Measurements from ENCODE around the gene ZNF385A. TPM values are rescaled to one million over a fixed set of nuclear protein-coding genes. Genes with fewer than 3 reads are reported as not detected.

The ZNF385A gene
- total and polyA plus RNA-seq, 2 of the 8 experiments (the other 6 are each of a cell fraction or from before 2014, with no cell fraction given), result 5.2 to 14.3 TPM

DNA sequence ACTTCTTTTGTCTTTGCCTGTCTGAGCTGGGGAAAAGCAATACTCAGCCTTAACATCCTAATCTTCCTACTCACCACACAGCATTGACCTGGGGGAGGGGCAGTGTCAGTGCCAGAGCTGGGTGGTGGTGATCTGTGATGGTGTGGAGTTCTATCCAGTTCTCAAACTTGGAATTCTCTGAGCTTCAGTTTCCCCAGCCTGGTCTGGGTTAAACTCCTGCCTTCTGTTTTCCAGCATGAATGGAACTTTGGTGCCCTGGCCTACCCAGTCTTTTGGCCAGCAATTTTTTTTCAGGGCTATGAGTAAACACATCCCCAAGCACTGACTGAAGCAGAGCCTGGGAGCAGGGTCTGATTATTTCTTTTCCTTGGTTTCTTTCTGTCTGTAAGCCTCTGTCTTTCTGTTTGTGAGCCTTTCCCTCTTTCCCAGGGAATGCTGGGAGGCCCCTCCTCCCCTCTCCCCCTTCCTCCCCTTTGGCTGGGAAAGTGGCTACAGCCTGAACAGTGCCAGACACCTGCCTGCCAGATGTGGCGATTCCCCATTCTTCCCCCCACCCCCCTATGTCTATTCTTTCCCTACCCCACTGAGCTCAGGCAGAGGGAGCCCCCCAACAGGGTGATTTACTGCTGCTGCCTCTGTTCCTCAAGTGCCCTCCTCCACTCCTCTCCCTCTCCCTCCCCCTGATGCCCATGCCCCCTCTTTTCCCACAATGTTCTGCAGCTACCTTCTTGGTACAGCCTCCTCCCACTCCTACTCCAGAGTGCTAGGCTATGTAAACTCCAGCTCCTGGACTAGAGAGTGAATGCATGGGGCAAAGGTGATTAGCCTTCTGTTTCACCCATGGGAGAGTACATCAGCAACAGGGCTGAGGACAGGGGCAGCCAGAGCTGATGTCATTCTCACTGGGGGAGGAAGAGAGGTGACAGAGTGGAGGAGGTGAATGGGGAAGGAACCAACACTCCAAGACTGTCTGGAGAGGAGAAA, 31.4 kb downstream of the ZNF385A start:
- Histone ChIP-seq H3K4me2 (ENCODE audit: insufficient read depth in 1 of 2, low read depth in 2 of 2, low read length in 2 of 2) (peak overlapping the region; percentile 80 to 98), H2BK15ac (ENCODE audit: low read length) (peak overlapping the region; percentile 95), H3K23ac (ENCODE audit: insufficient read length) (no peak overlapping the region), H3K56ac (replicated peaks; ENCODE audit: insufficient read length, low read depth, low read length) (no peak overlapping the region), H4K20me1 (replicated peaks in 1 of 2; ENCODE audit: control insufficient read depth in 1 of 2, insufficient read depth in 2 of 2, low read length in 2 of 2) (no peaks in the 10 kb centered on the region), H3K4ac (replicated peaks; ENCODE audit: insufficient read length, low read depth, low read length) (no peak overlapping the region), H2BK12ac (ENCODE audit: low read depth, low read length) (peak overlapping the region; percentile 12; the same call in 1 of the 2 replicates), H3K4me1 (replicated peaks in 1 of 4; ENCODE audit: control insufficient read depth in 3 of 4, insufficient read depth in 4 of 4, low read length in 3 of 4) (peaks cover 34 to 75% (median 36%) of the 10 kb centered on the region in 4 experiments), H3K4me3 (ENCODE audit: extremely low read depth in 1 of 4, insufficient read depth in 2 of 4, low read depth in 3 of 4, low read length in 4 of 4) (peak overlapping the region in 2 of 4 experiments; percentile 17 to 64; a peak in 3 of 8 replicates), H2BK5ac (ENCODE audit: low read depth, low read length) (peak overlapping the region; percentile 62), H2AK5ac (ENCODE audit: low read depth, low read length) (peak overlapping the region; percentile 87; the same call in 1 of the 2 replicates), H2BK20ac (ENCODE audit: low read length) (peak overlapping the region; percentile 50; the same call in 1 of the 2 replicates), H3K14ac (ENCODE audit: insufficient read length) (no peak overlapping the region), H3K23me2 (ENCODE audit: low read depth, low read length) (peaks cover 7% of the 10 kb centered on the region), H3K79me1 (ENCODE audit: low read depth, low read length) (no peaks in the 10 kb centered on the region), H3K18ac (ENCODE audit: extremely low read depth, low read length) (peak overlapping the region; percentile 55), H3K27ac (ENCODE audit: low read depth, low read length) (peak overlapping the region; percentile 50; the same call in 1 of the 2 replicates), H3K79me2 (ENCODE audit: control insufficient read depth in 1 of 2, insufficient read depth in 2 of 2, low read length in 2 of 2) (no peaks in the 10 kb centered on the region), H2BK120ac (replicated peaks; ENCODE audit: low read depth, low read length) (peak overlapping the region; percentile 52), H2AFZ (ENCODE audit: low read length) (no peak overlapping the region), H4K91ac (replicated peaks; ENCODE audit: insufficient read length, low read length) (peak overlapping the region; percentile 67), H3K9ac (replicated peaks in 1 of 4; ENCODE audit: extremely low read depth in 1 of 4, low read depth in 3 of 4, low read length in 3 of 4) (peak overlapping the region in 1 of 4 experiments; percentile 15; a peak in 2 of 7 replicates), H3K36me3 (ENCODE audit: control insufficient read depth in 2 of 4, insufficient read depth in 4 of 4, low read length in 3 of 4) (peaks cover 0 to 11% (median 5%) of the 10 kb centered on the region in 4 experiments; a peak in 4 of 8 replicates), H3K9me3 (ENCODE audit: insufficient read depth in 2 of 2, low read depth in 1 of 2, low read length in 1 of 2) (no peaks in the 10 kb centered on the region), H4K5ac (ENCODE audit: insufficient read length, low read depth, low read length) (peak overlapping the region; percentile 16), H3K27me3 (replicated peaks in 1 of 4; ENCODE audit: control insufficient read depth in 3 of 4, extremely low read depth in 1 of 4, insufficient read depth in 3 of 4, low read length in 3 of 4) (peaks cover 0 to 9% (median 4%) of the 10 kb centered on the region in 4 experiments; a peak in 3 of 7 replicates), H4K8ac (ENCODE audit: extremely low read depth, insufficient read depth, low read length) (no peak overlapping the region)
- peak in 1 of 2 experiments; percentile 51 for DNase-seq (ENCODE audit: low read depth in 1 of 2, low spot score in 2 of 2)
- FAIRE-seq, result no peak
- TF ChIP-seq SRF (IDR thresholded peaks at IDR 0.05; ENCODE audit: low read depth, low read length), result no peak
- TF ChIP-seq SIX5 (IDR thresholded peaks at IDR 0.05; ENCODE audit: low read depth, low read length), result no peak
- 0 out of 2 replicates have a peak, but pooled peaks have one; percentile 24 for TF ChIP-seq RBBP5 (IDR thresholded peaks at IDR 0.05; ENCODE audit: borderline replicate concordance, low read depth, low read length)
- TF ChIP-seq TAF7 (optimal IDR thresholded peaks at IDR 0.05; ENCODE audit: borderline replicate concordance, low read depth, low read length), result no peak
- CTCF ChIA-PET (ENCODE audit: partially characterized antibody), result interaction anchor here (0.5 to 6.2 kb wide), 29 partner anchors 8 to 301 kb away, joined by 3 to 121 read pairs (median 5); partner anchors contain the start of gene COPZ1
- WGBS, 2 experiments (ENCODE audit: extremely low coverage in 1 of 2, insufficient coverage in 1 of 2, insufficient read length in 1 of 2, insufficient replicate concordance in 2 of 2, low coverage in 1 of 2, low lambda C conversion rate in 2 of 2, missing lambda C conversion rate in 1 of 2), result no CpG with 5 or more reads among the region's 1 CpG
- POLR2A ChIA-PET (ENCODE audit: partially characterized antibody), result interaction anchor here (0.6 to 6.3 kb wide), 22 partner anchors 9 to 333 kb away, joined by 3 to 74 read pairs (median 4); partner anchors contain the start of genes CBX5, COPZ1, HNRNPA1 and NFE2
